GM08714 (cell line): ENCODE results near the gene SNAI1.
"Not testable (repeated sequence)": the region's sequence is repeated elsewhere in the genome, so short reads cannot be mapped to it uniquely, and the experiment has no call there.

Experiments
- H3K4me3 ChIP-seq: fragments of 200-500 bp; sonication (Bioruptor generic); 2 replicates; pipeline ENCODE4 v1.5.1; 2014; ENCODE audit warnings: mild to moderate bottlenecking, low read length, inconsistent platforms
- ZNF274 ChIP-seq: IDR thresholded peaks from 2 replicates; pipeline ENCODE4 v1.6.1; 2012; ENCODE audit warnings: mild to moderate bottlenecking, low read depth, low read length

SNAI1 gene

DNA sequence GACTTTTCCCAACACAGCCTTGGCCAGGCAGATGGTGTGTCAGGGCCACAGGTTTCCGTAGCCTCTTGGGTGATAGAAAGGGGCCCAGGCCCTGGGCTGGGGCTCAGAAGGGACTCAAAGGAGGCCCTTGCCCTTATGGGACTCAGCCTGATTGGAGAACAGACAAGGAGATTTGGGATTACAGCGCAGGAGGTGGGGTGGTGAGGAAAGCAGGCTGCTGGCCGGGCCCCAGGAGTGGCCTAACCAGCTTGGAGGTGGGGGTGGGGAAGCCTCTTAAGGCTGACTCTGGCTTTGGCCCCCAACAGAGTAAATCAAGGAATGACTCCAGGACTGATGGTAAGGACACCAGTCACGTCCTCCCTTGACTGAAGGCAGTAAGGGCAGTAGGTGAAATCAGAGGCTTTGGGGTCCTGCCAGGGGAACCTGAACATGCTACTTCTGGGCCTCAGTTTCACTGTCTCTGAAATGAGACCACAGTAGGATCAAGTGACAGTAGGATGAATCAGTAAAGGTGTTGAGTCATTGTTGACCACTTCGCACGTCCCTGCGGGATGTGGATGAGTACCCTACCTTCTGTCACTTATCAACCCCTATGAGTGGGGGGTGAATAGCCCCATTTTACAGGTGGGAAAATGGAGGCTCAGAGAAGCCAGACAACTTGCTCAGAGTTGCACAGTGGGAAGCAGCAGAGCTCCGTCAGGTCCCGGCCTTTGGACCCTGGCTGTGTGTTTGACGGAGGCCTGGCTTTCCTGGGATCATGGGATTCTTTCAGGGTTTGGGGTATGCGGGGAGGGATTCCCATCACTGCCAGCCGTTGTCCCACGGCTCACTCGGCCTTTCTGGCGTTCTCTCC lies 4.5 kb downstream of the SNAI1 start:
- H3K4me3 ChIP-seq, result no peak overlapping the region
- no peak for TF ChIP-seq ZNF274

DNA sequence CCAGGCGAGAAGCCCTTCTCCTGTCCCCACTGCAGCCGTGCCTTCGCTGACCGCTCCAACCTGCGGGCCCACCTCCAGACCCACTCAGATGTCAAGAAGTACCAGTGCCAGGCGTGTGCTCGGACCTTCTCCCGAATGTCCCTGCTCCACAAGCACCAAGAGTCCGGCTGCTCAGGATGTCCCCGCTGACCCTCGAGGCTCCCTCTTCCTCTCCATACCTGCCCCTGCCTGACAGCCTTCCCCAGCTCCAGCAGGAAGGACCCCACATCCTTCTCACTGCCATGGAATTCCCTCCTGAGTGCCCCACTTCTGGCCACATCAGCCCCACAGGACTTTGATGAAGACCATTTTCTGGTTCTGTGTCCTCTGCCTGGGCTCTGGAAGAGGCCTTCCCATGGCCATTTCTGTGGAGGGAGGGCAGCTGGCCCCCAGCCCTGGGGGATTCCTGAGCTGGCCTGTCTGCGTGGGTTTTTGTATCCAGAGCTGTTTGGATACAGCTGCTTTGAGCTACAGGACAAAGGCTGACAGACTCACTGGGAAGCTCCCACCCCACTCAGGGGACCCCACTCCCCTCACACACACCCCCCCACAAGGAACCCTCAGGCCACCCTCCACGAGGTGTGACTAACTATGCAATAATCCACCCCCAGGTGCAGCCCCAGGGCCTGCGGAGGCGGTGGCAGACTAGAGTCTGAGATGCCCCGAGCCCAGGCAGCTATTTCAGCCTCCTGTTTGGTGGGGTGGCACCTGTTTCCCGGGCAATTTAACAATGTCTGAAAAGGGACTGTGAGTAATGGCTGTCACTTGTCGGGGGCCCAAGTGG lies 5.3 kb downstream of the SNAI1 start:
- TF ChIP-seq ZNF274, result no peak
- no peak overlapping the region for H3K4me3 ChIP-seq

DNA sequence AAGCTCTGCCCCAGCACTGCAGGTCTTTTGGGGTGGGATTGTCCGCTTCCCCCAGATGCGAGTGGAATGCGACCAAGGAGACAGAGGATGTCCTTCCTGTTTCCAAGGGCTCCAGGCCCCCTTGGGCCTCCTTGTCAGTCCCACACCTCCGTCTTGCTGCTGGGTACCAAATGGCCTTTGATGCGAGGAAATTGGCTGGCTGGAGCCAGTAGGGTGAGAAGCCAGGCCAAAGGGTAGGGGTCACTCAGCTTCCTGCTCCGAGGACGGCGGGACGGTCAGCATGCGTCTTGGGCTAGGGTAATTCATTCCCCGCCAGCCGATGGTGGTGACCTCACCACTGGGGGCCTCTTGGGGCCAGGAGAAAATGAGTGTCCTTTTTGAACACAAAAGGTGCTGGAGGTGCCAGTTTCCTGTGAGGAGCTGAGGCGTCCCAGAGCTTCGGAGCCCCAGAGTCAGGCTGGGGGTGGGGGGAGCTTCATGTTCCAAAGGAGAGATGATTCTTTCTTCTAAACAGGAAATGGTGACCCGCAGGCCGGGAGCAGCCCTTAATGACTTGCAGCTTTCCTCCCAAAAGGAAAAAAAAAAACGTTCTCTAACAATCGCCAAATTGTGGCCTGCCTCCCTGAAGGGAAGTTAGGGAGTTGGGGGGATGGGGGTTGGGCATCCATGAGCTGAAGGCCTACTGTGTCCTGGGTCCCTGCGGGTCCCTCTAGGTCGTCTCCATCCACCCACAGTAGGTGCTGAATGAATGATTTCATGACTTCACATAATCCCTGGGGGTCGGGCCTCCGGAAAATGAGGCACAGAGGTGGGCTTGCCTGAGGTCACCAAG lies 6.7 kb downstream of the SNAI1 start:
- no peak overlapping the region for H3K4me3 ChIP-seq
- no peak for TF ChIP-seq ZNF274

DNA sequence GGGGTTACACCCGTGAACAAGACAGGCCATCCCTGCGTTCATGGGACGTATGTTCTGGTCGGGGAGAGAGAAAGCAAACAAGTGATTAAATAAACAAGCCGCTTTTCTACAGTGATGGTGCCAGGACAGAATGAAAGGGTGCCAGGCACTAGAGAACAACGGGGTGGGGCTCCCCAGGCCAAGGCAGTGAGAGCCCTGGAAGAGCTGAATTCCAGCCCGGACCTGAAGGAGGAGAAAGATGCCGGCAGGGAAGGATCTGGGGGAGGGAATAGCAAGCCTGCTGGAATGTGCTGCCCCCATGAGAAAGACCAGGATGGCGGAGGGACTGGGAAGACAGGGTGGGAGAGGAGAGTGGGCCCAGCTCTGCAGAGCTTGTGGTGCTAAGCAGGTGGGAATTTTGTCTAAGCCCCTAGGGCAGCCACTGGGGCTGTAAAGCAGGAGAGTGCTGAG lies 7.5 kb downstream of the SNAI1 start:
- no peak overlapping the region for H3K4me3 ChIP-seq
- TF ChIP-seq ZNF274, result no peak

DNA sequence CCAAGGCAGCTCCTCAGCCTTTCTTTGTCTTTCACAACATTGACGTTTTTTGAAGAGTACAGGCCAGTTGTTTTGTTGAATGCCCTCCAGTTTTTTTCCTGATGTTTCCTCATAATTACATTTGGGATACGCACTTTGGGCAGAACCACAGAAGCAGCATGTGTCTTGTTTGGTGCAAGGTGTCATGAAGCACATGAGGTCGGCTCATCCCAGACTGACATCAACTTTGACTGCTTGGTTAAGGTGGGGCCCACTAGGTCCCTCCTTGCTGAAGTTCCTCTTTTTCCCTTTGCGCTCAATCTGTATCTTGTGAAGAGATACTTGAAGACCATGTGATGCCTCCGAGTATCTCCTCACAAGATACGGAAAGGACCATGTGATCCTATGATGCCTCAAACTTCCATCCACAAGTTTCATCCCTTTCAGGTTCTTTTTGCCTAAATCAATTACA lies 10.5 kb downstream of the SNAI1 start:
- no peak overlapping the region for H3K4me3 ChIP-seq
- TF ChIP-seq ZNF274, result no peak

DNA sequence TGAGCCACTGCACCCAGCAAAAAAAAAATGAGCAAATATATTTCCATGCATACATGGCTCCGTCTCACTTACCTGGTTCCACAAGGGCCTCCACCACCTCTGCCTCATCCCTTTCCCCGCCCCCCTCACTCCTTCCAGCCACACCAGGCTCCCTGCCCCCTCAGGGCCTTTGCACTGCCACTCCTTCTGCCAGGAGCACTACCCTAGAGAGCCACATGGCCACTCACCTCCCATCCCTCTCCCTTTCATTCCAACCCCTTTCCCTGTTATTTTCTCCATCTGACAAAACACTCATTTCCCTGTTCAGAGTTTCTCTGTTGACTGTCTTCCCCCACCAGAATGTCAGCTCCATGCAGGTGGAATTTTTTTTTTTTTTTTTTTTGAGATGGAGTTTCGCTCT lies 12.8 kb downstream of the SNAI1 start:
- H3K4me3 ChIP-seq, result no peak overlapping the region
- TF ChIP-seq ZNF274, result no peak

DNA sequence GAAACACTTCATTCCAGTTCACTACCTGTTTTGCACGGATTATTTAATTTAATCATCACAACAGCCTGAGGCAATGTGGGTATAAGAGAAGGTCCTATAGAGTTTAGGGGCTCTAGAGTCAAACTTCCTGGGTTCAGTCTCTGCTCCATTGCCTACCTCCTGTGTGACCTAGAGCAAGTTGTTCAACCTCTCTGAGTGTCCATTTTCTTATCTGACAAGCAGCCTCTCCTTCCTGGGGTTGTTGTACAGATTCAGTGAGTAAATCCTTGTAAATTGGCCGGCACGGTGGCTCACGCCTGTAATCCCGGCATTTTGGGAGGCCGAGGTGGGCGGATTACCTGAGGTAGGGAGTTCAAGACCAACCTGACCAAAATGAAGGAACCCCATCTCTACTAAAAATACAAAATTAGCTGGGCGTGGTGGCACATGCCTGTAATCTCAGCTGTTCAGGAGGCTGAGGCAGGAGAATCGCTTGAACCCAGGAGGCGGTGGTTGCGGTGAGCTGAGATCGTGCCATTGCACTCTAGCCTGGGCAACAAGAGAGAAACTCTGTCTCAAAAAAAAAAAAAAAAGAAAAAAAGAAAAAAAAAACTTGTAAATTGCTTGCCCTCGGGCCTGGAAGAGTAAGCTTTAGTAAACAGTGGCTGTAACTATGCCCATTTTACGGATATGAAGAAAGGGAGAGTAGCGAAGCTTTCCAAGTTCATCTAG lies 15.9 kb downstream of the SNAI1 start:
- H3K4me3 ChIP-seq, result not testable (repeated sequence)

DNA sequence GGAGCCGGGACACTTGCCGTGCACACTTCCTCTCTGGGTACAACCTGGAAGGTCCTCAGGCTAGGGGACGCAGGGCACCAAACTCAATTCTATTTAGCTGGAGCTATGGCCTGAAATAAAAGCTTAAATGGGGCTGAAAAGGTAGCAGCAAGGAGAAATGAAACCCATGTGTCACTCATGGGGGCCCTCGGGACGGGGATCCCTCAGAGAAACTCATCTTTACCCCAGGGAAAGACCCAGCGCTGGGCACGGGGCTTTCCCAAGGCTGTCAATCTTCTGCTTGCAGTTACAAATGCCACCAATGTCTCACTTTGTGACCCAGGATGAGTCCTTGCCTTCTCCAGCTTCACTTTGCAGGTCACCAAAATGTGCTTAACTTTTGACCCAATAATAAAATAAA lies 16.5 kb downstream of the SNAI1 start:
- no peak overlapping the region for H3K4me3 ChIP-seq
- TF ChIP-seq ZNF274, result no peak

DNA sequence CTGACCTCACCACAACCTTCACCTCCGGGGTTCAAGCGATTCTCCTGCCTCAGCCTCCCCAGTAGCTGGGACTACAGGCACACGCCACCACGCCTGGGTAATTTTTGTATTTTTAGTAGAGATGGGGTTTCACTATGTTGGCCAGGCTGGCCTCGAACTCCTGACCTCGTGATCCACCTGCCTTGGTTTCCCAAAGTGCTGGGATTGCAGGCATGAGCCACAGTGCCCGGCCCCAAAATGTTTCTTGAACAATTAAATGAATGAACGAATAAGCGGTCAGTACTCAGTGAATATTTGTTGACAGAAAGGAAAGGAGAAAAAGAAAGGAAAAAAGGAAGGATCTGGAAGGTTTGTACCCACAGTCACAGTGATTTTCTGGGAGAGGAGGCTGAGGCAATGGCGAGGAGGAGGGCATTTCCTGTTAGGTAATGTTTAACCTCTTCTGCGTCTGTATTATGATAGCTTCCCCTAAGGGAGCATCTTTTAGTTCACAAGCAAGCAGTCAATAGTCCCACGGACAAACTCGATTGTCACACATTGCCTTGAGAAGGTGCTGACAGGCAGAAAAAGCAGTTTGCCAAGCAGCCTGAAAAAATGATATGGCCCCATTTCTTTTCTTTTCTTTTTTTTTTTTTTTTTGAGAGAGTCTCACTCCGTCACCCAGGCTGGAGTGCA lies 17.9 kb downstream of the SNAI1 start:
- not testable (repeated sequence) for H3K4me3 ChIP-seq

DNA sequence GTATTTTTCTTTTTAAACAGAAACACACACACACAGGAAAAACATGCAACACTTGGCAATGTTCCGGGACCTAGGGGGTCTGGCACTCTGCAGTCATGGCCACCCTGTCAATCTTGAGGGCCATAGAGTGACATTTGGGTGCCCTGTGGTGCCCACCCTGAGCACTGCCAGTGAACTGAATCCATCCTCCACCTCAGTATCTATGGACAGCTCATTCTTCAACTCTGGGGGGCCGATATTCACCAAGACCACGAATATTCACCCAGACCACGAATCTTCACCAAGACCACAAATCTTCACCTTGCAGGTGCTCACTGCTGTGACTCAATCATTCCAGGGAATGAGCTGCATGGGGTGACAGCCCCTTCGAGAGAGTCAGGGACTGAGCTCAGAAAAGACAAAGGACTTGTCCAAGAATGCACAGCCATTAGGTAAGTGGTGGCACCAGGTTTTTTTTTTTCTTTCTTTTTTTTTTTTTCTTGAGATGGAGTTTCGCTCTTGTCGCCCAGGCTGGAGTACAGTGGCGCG lies 19.1 kb downstream of the SNAI1 start:
- TF ChIP-seq ZNF274, result no peak
- H3K4me3 ChIP-seq, result no peak overlapping the region

DNA sequence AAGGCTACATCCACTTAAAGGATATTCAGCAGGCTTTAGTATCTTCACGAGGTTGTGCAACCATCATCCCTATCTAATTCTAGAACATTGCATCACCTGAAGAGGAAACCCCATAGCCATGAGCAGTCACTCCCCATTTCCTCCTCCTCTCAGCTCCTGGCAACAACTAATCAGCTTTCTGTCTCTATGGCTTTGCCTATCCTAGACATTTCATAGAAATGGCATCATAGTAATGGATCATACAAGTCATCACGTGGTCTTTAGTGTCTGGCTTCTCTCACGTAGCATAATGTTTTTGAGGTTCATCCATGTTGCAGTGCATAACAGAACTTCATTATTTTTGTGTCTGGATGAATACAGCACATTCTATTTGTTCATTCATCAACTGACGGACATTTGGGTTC lies 20.5 kb downstream of the SNAI1 start:
- no peak for TF ChIP-seq ZNF274
- H3K4me3 ChIP-seq, result no peak overlapping the region

DNA sequence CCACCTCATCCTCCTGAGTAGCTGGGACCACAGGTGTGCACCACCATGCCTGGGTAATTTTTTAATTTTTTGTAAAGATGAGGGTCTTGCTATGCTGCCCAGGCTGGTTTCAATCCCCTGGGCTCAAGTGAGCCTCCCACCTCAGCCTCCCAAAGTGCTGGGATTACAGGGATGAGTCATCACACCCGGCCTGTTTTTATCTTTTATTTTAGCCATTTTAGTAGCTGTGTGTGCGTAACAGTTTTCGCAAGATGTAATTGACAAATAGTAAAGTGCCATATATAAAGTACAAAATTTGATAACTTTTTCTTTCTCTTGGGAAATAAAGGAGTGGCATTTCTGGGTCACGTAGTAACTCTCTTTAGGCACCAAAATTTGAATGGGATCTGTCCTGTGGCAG lies 21.4 kb downstream of the SNAI1 start:
- no peak for TF ChIP-seq ZNF274
- H3K4me3 ChIP-seq, result no peak overlapping the region

DNA sequence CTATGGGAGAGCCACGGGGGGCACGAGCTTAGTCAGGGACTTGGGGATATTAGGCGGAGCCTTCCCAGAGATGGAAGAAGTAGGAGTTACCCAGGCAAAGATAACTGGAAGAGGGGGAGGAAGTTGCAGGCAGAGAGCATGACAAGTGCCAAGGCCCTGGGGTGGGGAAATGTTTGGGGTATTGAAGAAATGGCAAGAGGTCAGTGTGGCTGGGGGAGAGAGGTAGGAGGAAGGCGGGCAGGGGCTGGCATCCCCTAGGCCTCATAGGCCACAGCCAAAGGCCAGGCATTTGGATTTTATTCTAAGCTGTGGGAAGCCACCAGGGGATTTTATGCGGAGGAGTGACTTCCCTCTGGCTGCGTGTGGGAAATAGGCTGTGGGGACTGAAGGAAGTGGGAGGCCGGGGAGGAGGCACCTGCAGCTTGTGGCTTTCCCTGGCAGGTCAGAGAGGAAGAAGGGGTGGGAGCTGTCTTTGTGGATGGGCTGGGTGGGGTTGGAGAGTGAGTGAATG lies 22.7 kb downstream of the SNAI1 start:
- TF ChIP-seq ZNF274, result no peak
- no peak overlapping the region for H3K4me3 ChIP-seq
